DND-41 (cell line): Measurements from ENCODE around the gene SLC4A11.

ENCODE experiments used
- ATAC-seq: fragments of 200-7000 bp; cut with Tn5 transposase; 3 replicates; pipeline ENCODE4 v1.9.1; 2021; ENCODE audit warnings: low read depth; ENCODE audit not compliant: insufficient read depth
- DNase-seq: peaks from one replicate; pipeline ENCODE4 v3.0.0-alpha.2; 2020
- H2AFZ ChIP-seq: 2 replicates; pipeline ENCODE4 v1.6.0; 2012; ENCODE audit warnings: low read depth, low read length
- H3K27ac ChIP-seq: 2 replicates; pipeline ENCODE4 v1.5.1; 2012; ENCODE audit warnings: low read length, inconsistent platforms
- H3K27me3 ChIP-seq: fragments of 200-600 bp; sonication (generic); 2 replicates; pipeline ENCODE4 v1.6.0; 2012; ENCODE audit warnings: low read length, mild to moderate bottlenecking, inconsistent platforms; ENCODE audit not compliant: insufficient read depth, poor library complexity
- H3K36me3 ChIP-seq: 2 replicates; pipeline ENCODE4 v1.5.1; 2012; ENCODE audit warnings: low read length, inconsistent platforms; ENCODE audit not compliant: insufficient read depth
- H3K4me1 ChIP-seq: 2 replicates; pipeline ENCODE4 v1.5.1; 2012; ENCODE audit warnings: mild to moderate bottlenecking, low read length; ENCODE audit not compliant: insufficient read depth
- H3K4me2 ChIP-seq: 2 replicates; pipeline ENCODE4 v1.6.0; 2012; ENCODE audit warnings: mild to moderate bottlenecking, moderate library complexity, low read length, inconsistent platforms; ENCODE audit not compliant: insufficient read depth
- H3K4me3 ChIP-seq, 2 experiments: fragments of 200-600 bp in 1 of 2; shearing (Covaris generic) in 1 of 2; 2 replicates each; pipeline ENCODE4 v1.5.1; 2012 to 2016; ENCODE audit warnings: inconsistent platforms in 2 of 2, low read length in 2 of 2, mild to moderate bottlenecking in 2 of 2, low read depth in 1 of 2, moderate library complexity in 1 of 2
- H3K79me2 ChIP-seq: 2 replicates; pipeline ENCODE4 v1.6.0; 2012; ENCODE audit warnings: low read length, inconsistent platforms; ENCODE audit not compliant: insufficient read depth
- H3K9ac ChIP-seq: 2 replicates; pipeline ENCODE4 v1.6.0; 2012; ENCODE audit warnings: low read depth, mild to moderate bottlenecking, inconsistent platforms, low read length, moderate library complexity
- H3K9me3 ChIP-seq: 2 replicates; pipeline ENCODE4 v1.5.1; 2012; ENCODE audit warnings: low read length, moderate library complexity, mild to moderate bottlenecking, inconsistent platforms; ENCODE audit not compliant: insufficient read depth, severe bottlenecking
- H4K20me1 ChIP-seq: 2 replicates; pipeline ENCODE4 v1.6.0; 2012; ENCODE audit warnings: low read length; ENCODE audit not compliant: insufficient read depth
- CTCF ChIP-seq: IDR thresholded peaks from 2 replicates; pipeline ENCODE4 v1.5.1; 2012; ENCODE audit warnings: borderline replicate concordance, low read length, moderate library complexity, mild to moderate bottlenecking; ENCODE audit not compliant: poor library complexity, severe bottlenecking; ENCODE audit errors: extremely low read depth
- EZH2 ChIP-seq: IDR thresholded peaks from 3 replicates; pipeline ENCODE4 v1.6.1; 2012; ENCODE audit warnings: borderline replicate concordance, low read depth, mild to moderate bottlenecking, moderate library complexity, low read length, inconsistent platforms; ENCODE audit not compliant: severe bottlenecking

SLC4A11 gene

GRCh38 chr20:3238616-3239025 lies 369 bp downstream of the SLC4A11 start:
- Histone ChIP-seq H3K36me3 (no peaks in the 10 kb centered on the region), H3K4me1 (no peaks in the 10 kb centered on the region), H3K9ac (no peak overlapping the region), H2AFZ (no peak overlapping the region), H3K4me2 (no peak overlapping the region), H3K79me2 (no peaks in the 10 kb centered on the region), H3K9me3 (no peaks in the 10 kb centered on the region), H3K4me3 (no peak overlapping the region), H3K27me3 (peaks cover 18% of the 10 kb centered on the region), H3K27ac (no peak overlapping the region), H4K20me1 (peaks cover 8% of the 10 kb centered on the region; the same call in 1 of the 2 replicates)
- TF ChIP-seq CTCF (no peak), EZH2 (no peak)
- peak; percentile 38; the same call in 2 of the 3 replicates for ATAC-seq
- no peak for DNase-seq

GRCh38 chr20:3237958-3238615 lies 903 bp downstream of the SLC4A11 start:
- H3K27me3 ChIP-seq, result peaks cover 18% of the 10 kb centered on the region
- H4K20me1 ChIP-seq, result peaks cover 8% of the 10 kb centered on the region; the same call in 1 of the 2 replicates
- no peak overlapping the region for H3K9ac ChIP-seq
- H3K4me1 ChIP-seq, result no peaks in the 10 kb centered on the region
- no peaks in the 10 kb centered on the region for H3K36me3 ChIP-seq
- no peaks in the 10 kb centered on the region for H3K79me2 ChIP-seq
- H3K9me3 ChIP-seq, result no peaks in the 10 kb centered on the region
- no peak for DNase-seq
- no peak overlapping the region for H3K27ac ChIP-seq
- H3K4me3 ChIP-seq, result no peak overlapping the region
- ATAC-seq, result no peak
- no peak overlapping the region for H2AFZ ChIP-seq
- no peak overlapping the region for H3K4me2 ChIP-seq
- TF ChIP-seq EZH2, result no peak
- no peak for TF ChIP-seq CTCF

- no peaks in the 10 kb centered on the region for H3K4me1 ChIP-seq
- no peak overlapping the region for H3K9ac ChIP-seq
- H3K79me2 ChIP-seq, result no peaks in the 10 kb centered on the region
- H3K27me3 ChIP-seq, result peaks cover 18% of the 10 kb centered on the region
- H3K9me3 ChIP-seq, result no peaks in the 10 kb centered on the region
- H2AFZ ChIP-seq, result no peak overlapping the region
- DNase-seq (no peak), ATAC-seq (no peak)
- H3K4me3 ChIP-seq, result no peak overlapping the region
- no peak overlapping the region for H3K27ac ChIP-seq
- no peak overlapping the region for H3K4me2 ChIP-seq
- no peaks in the 10 kb centered on the region for H3K36me3 ChIP-seq
- H4K20me1 ChIP-seq, result peaks cover 8% of the 10 kb centered on the region; the same call in 1 of the 2 replicates
- TF ChIP-seq CTCF, result no peak
- TF ChIP-seq EZH2, result no peak
Measured at GRCh38 chr20:3237011-3237957, 1.7 kb downstream of the SLC4A11 start.
